Measurements from ENCODE around the gene BRD4. TPM values are rescaled to one million over a fixed set of nuclear protein-coding genes. Genes with fewer than 3 reads are reported as not detected.

BRD4 gene
- total RNA-seq, 1 donor: 25.7 TPM

- no peak for TF ChIP-seq CTCF (IDR thresholded peaks at IDR 0.05; ENCODE audit: extremely low read depth, low read depth, low read length)
- H3K27ac ChIP-seq (ENCODE audit: low read depth, low read length): no peak overlapping the region
- peaks cover 65% of the 10 kb centered on the region for H3K36me3 ChIP-seq (ENCODE audit: insufficient read depth, low read length)
- no peaks in the 10 kb centered on the region for H3K27me3 ChIP-seq (ENCODE audit: insufficient read depth, low read length)
- no peak overlapping the region for H3K4me2 ChIP-seq (ENCODE audit: insufficient read depth, low read length)
- no peak overlapping the region for H3K4me3 ChIP-seq (ENCODE audit: insufficient read depth, low read length)
- no peak overlapping the region for H2AFZ ChIP-seq (ENCODE audit: low read length)
- peak; percentile 88 for DNase-seq (ENCODE audit: insufficient read length, low spot score, missing footprints)
- peaks cover 15% of the 10 kb centered on the region for H3K79me2 ChIP-seq (ENCODE audit: insufficient read depth, low read length)
- peaks cover 14% of the 10 kb centered on the region for H4K20me1 ChIP-seq (ENCODE audit: insufficient read depth, low read length)
- H3K4me1 ChIP-seq (ENCODE audit: insufficient read depth, low read length): no peaks in the 10 kb centered on the region
- H3K9me3 ChIP-seq (ENCODE audit: low read depth, low read length): no peaks in the 10 kb centered on the region
Observed at GRCh38 chr19:15238639-15239155, 93.6 kb downstream of the BRD4 start.

- Histone ChIP-seq H3K79me2 (ENCODE audit: insufficient read depth, low read length) (peaks cover 10% of the 10 kb centered on the region), H3K4me3 (ENCODE audit: insufficient read depth, low read length) (no peak overlapping the region), H3K27me3 (ENCODE audit: insufficient read depth, low read length) (no peaks in the 10 kb centered on the region), H3K27ac (ENCODE audit: low read depth, low read length) (no peak overlapping the region), H3K4me2 (ENCODE audit: insufficient read depth, low read length) (no peak overlapping the region), H3K4me1 (ENCODE audit: insufficient read depth, low read length) (no peaks in the 10 kb centered on the region), H3K9me3 (ENCODE audit: low read depth, low read length) (no peaks in the 10 kb centered on the region), H4K20me1 (ENCODE audit: insufficient read depth, low read length) (peaks cover 14% of the 10 kb centered on the region), H3K36me3 (ENCODE audit: insufficient read depth, low read length) (peaks cover 62% of the 10 kb centered on the region), H2AFZ (ENCODE audit: low read length) (no peak overlapping the region)
- DNase-seq (ENCODE audit: insufficient read length, low spot score, missing footprints): peak; percentile 45
- no peak for TF ChIP-seq CTCF (IDR thresholded peaks at IDR 0.05; ENCODE audit: extremely low read depth, low read depth, low read length)
Observed at GRCh38 chr19:15237759-15238638, 94.3 kb downstream of the BRD4 start.

- TF ChIP-seq CTCF (IDR thresholded peaks at IDR 0.05; ENCODE audit: extremely low read depth, low read depth, low read length): no peak
- Histone ChIP-seq H3K4me3 (ENCODE audit: insufficient read depth, low read length) (no peak overlapping the region), H3K4me1 (ENCODE audit: insufficient read depth, low read length) (no peaks in the 10 kb centered on the region), H3K36me3 (ENCODE audit: insufficient read depth, low read length) (peaks cover 53% of the 10 kb centered on the region), H2AFZ (ENCODE audit: low read length) (no peak overlapping the region), H3K4me2 (ENCODE audit: insufficient read depth, low read length) (no peak overlapping the region), H3K27me3 (ENCODE audit: insufficient read depth, low read length) (peaks cover 5% of the 10 kb centered on the region), H3K27ac (ENCODE audit: low read depth, low read length) (no peak overlapping the region), H3K79me2 (ENCODE audit: insufficient read depth, low read length) (peaks cover 4% of the 10 kb centered on the region), H3K9me3 (ENCODE audit: low read depth, low read length) (no peaks in the 10 kb centered on the region), H4K20me1 (ENCODE audit: insufficient read depth, low read length) (peaks cover 10% of the 10 kb centered on the region)
- DNase-seq (ENCODE audit: insufficient read length, low spot score, missing footprints): peak; percentile 72
Observed at GRCh38 chr19:15236886-15237285, 95.5 kb downstream of the BRD4 start.

GRCh38 chr19:15235781-15236180 is 96.6 kb downstream of the BRD4 start:
- Histone ChIP-seq H3K4me1 (ENCODE audit: insufficient read depth, low read length) (no peaks in the 10 kb centered on the region), H3K4me2 (ENCODE audit: insufficient read depth, low read length) (no peak overlapping the region), H3K27me3 (ENCODE audit: insufficient read depth, low read length) (peaks cover 7% of the 10 kb centered on the region), H3K36me3 (ENCODE audit: insufficient read depth, low read length) (peaks cover 48% of the 10 kb centered on the region), H4K20me1 (ENCODE audit: insufficient read depth, low read length) (peaks cover 3% of the 10 kb centered on the region), H2AFZ (ENCODE audit: low read length) (no peak overlapping the region), H3K27ac (ENCODE audit: low read depth, low read length) (no peak overlapping the region), H3K79me2 (ENCODE audit: insufficient read depth, low read length) (peaks cover 2% of the 10 kb centered on the region), H3K9me3 (ENCODE audit: low read depth, low read length) (no peaks in the 10 kb centered on the region), H3K4me3 (ENCODE audit: insufficient read depth, low read length) (no peak overlapping the region)
- DNase-seq (ENCODE audit: insufficient read length, low spot score, missing footprints): peak; percentile 73
- TF ChIP-seq CTCF (IDR thresholded peaks at IDR 0.05; ENCODE audit: extremely low read depth, low read depth, low read length): no peak

Measured in osteoblast (primary cell).